Mesothelial cell of epicardium (in vitro differentiated cells): ENCODE measurements around the gene SPNS3. TPM values are rescaled to one million over a fixed set of nuclear protein-coding genes. Genes with fewer than 3 reads are reported as not detected.

Experiments used
- DNase-seq, 2 experiments: peaks; one replicate each; pipeline ENCODE4 v3.0.0; 2021; ENCODE audit warnings: low spot score in 2 of 2; ENCODE audit not compliant: unreplicated experiment in 2 of 2
- H3K27ac Mint-ChIP-seq: 2 replicates; pipeline ENCODE4 v1.8.0; 2021; ENCODE audit warnings: mixed read lengths
- H3K27me3 Mint-ChIP-seq: 2 replicates; pipeline ENCODE4 v1.8.0; 2021; ENCODE audit warnings: low read depth, mixed read lengths
- H3K36me3 Mint-ChIP-seq: 2 replicates; pipeline ENCODE4 v1.8.0; 2021; ENCODE audit warnings: mixed read lengths
- H3K4me1 Mint-ChIP-seq: 2 replicates; pipeline ENCODE4 v1.8.0; 2021; ENCODE audit warnings: mixed read lengths
- H3K4me3 Mint-ChIP-seq: 2 replicates; pipeline ENCODE4 v1.8.0; 2021; ENCODE audit warnings: mild to moderate bottlenecking, moderate library complexity, mixed read lengths
- H3K9me3 Mint-ChIP-seq: 2 replicates; pipeline ENCODE4 v1.8.0; 2021; ENCODE audit warnings: mixed read lengths
- CTCF ChIP-seq: fragments of 200-600 bp; sonication (generic); IDR thresholded peaks from one replicate; pipeline ENCODE4 v1.5.0; 2021; ENCODE audit warnings: antibody characterized with exemption; ENCODE audit not compliant: unreplicated experiment
- total RNA-seq: library from RNA; stranded (reverse); gene quantifications from 3 replicates; pipeline ENCODE4 v1.2.1, GENCODE V29; 2021

SPNS3 gene
- total RNA-seq, 1 donor from 2014 or later = not detected

DNA sequence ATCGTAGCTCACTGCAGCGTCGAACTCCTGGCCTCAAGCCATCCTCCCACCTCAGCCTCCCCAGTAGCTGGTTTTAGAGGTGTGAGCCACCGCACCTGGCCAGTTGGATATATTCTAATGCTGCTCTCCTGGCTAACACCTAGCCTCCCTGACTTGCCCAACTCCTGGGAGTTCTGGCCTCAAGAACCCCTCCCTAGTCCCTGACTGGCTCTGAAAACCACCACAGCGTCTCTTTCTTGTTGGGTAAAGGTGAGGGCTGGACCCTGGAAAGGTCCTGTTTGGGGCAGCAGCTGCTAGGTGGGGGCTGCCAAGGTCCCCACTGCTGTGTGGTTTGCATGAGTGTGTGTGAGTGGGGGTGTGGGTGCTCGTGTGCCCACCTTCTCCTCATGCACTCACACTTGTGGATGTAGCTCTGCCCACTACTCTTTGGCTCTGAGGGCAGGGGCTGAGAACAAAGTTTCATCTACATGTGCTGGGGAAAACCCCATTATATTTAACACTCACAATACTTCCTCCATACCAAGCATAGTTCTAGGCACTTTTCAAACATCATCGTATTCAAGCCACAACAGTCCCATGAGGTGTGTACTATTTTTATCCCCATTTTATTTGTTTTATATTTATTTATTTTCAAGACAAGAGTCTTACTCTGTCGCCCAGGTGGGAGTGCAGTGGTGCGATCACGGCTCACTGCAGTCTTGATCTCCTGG, 7.1 kb upstream of the SPNS3 start:
- Mint-ChIP-seq H3K9me3 (no peaks in the 10 kb centered on the region), H3K4me1 (no peaks in the 10 kb centered on the region), H3K4me3 (no peak overlapping the region), H3K27me3 (no peaks in the 10 kb centered on the region), H3K27ac (no peak overlapping the region), H3K36me3 (no peaks in the 10 kb centered on the region)
- TF ChIP-seq CTCF = no peak
- no peak for DNase-seq

- TF ChIP-seq CTCF = no peak
- Mint-ChIP-seq H3K9me3 (no peaks in the 10 kb centered on the region), H3K27me3 (no peaks in the 10 kb centered on the region), H3K4me3 (no peak overlapping the region), H3K4me1 (no peaks in the 10 kb centered on the region), H3K27ac (no peak overlapping the region), H3K36me3 (no peaks in the 10 kb centered on the region)
- no peak for DNase-seq
These were observed 6.2 kb upstream of the SPNS3 start for GRCh38 chr17:4427505-4427904.

DNA sequence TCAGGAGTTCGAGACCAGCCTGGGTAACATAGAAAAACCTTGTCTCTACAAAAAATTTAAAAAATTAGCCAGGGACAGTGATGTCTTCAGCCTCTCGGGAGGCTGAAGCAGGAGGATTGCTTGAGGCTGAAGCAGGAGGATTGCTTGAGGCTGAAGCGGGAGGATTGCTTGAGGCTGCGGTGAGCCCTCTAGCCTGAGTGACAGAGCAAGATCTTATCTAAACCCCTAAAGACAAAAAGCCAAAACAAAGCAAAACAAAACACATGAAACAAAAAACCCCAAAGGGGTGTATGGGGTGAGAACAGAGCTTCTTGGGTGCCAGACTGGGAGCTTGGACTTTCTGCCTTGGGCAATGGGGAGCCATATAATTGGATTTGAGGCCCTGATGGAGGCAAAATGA, 2.6 kb downstream of the SPNS3 start:
- no peak overlapping the region for H3K4me3 Mint-ChIP-seq
- TF ChIP-seq CTCF = no peak
- H3K9me3 Mint-ChIP-seq = no peaks in the 10 kb centered on the region
- H3K27ac Mint-ChIP-seq = no peak overlapping the region
- DNase-seq = no peak
- peaks cover 13% of the 10 kb centered on the region for H3K4me1 Mint-ChIP-seq
- H3K36me3 Mint-ChIP-seq = no peaks in the 10 kb centered on the region
- peaks cover 34% of the 10 kb centered on the region for H3K27me3 Mint-ChIP-seq

DNA sequence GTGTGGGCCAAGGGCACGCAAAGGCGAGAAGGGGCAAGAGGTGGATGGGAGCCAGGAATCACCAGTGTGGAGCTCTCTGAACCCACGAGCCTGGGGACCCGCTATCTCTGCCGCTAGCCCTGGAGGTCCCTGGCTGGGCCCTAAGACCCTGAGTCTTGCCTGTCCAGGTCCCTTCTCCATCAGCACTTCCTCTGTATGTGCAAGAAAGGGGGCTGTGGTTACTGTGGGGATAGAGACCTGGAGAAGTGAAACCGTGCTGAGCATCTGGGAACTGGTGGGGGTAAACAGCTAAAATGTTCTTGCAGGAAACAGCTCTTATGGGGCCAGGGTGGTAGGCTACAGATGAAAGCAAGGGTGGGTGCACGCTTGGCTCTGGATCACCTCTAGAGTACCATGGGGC, 3.1 kb downstream of the SPNS3 start:
- Mint-ChIP-seq H3K36me3 (no peaks in the 10 kb centered on the region), H3K4me1 (peaks cover 16% of the 10 kb centered on the region), H3K9me3 (no peaks in the 10 kb centered on the region), H3K27ac (no peak overlapping the region), H3K27me3 (peaks cover 34% of the 10 kb centered on the region), H3K4me3 (no peak overlapping the region)
- no peak for DNase-seq
- no peak for TF ChIP-seq CTCF

DNA sequence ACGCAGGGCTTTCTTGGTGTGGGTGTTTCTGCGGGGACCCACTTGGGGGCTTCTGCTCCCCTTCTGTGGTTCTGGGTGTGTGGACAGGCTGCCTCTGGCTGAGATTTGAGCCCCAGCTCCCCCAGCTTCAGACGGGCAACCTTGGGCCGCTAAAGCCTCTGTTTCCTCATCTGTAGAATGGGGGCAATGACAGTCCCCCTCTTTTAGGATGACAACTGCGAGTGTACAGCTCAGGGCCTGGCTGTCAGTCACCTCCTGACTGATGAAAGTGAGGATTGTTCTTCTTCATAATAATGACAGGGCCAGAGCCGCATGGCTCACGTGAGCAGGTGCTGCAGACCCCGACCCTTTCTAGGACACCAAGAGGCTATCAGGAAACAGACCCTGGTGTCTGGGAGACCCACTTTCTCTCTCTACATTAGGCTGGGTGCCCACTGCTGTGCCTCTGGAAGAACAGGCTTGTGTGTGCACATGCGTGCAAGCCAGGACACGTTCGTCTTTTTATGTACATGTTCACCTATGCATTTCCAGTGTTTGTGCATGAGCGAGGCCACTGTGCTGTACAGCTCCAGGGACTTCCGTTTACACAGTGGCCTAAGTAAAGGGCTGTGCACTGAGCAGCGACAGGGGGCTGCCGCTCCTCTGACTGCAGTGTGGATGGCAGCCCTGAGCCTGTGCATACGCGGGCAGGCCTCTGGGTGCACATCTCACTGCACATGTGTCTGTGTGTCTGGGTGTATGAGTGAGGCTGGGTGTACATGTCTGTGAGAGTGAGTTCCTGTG, 4.6 kb downstream of the SPNS3 start:
- no peak for DNase-seq
- no peaks in the 10 kb centered on the region for H3K9me3 Mint-ChIP-seq
- no peak overlapping the region for H3K27ac Mint-ChIP-seq
- no peak overlapping the region for H3K4me3 Mint-ChIP-seq
- no peak for TF ChIP-seq CTCF
- peaks cover 20% of the 10 kb centered on the region for H3K4me1 Mint-ChIP-seq
- H3K27me3 Mint-ChIP-seq = peaks cover 30% of the 10 kb centered on the region
- H3K36me3 Mint-ChIP-seq = no peaks in the 10 kb centered on the region
